Measurements from ENCODE around the gene PKDCC. TPM values are rescaled to one million over a fixed set of nuclear protein-coding genes. Genes with fewer than 3 reads are reported as not detected.
"Not testable (repeated sequence)": the region's sequence is repeated elsewhere in the genome, so short reads cannot be mapped to it uniquely, and the experiment has no call there.

Gene PKDCC
- total RNA-seq, 1 donor from 2014 or later = 959 TPM

DNA sequence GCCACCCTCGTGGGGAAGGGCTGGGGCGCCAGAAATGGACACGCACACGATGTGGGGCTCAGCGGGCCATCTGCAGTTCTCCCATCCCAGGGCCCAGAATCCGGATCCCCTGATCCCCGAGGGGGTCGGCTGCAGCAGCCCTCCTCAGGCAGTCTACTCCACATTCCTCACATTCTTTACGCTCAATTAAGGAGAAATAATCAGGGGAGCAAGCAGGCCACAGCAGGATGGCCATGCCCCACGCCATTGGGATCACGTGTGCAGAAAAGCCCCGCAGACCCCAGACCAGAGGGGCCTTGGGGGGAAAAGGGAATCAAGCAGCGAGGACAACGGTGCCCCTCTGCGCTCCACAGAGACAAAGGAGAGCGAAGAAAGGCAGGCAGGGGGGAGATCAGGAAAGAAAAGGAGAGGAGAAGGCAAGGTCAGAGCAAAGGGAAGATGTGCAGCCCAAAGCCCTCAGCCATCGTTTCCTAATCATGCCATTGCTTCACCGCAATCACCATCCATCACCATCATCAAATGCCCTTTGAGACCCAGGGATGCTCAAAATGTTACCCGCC is 17.5 kb upstream of the PKDCC start:
- TF ChIP-seq, protein P1, sequence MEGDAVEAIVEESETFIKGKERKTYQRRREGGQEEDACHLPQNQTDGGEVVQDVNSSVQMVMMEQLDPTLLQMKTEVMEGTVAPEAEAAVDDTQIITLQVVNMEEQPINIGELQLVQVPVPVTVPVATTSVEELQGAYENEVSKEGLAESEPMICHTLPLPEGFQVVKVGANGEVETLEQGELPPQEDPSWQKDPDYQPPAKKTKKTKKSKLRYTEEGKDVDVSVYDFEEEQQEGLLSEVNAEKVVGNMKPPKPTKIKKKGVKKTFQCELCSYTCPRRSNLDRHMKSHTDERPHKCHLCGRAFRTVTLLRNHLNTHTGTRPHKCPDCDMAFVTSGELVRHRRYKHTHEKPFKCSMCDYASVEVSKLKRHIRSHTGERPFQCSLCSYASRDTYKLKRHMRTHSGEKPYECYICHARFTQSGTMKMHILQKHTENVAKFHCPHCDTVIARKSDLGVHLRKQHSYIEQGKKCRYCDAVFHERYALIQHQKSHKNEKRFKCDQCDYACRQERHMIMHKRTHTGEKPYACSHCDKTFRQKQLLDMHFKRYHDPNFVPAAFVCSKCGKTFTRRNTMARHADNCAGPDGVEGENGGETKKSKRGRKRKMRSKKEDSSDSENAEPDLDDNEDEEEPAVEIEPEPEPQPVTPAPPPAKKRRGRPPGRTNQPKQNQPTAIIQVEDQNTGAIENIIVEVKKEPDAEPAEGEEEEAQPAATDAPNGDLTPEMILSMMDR (IDR thresholded peaks at IDR 0.05; ENCODE audit: partially characterized antibody, unreplicated experiment) = no peak
- H3K4me1 Mint-ChIP-seq (ENCODE audit: low read depth, unreplicated experiment) = peaks cover 39% of the 10 kb centered on the region
- peaks cover 9% of the 10 kb centered on the region for H3K9me3 Mint-ChIP-seq (ENCODE audit: unreplicated experiment)
- H3K4me3 Mint-ChIP-seq (ENCODE audit: unreplicated experiment) = no peak overlapping the region
- H3K36me3 Mint-ChIP-seq (ENCODE audit: unreplicated experiment) = peaks cover 5% of the 10 kb centered on the region
- no peak for DNase-seq
- peaks cover 7% of the 10 kb centered on the region for H3K27me3 Mint-ChIP-seq (ENCODE audit: unreplicated experiment)
- H3K27ac Mint-ChIP-seq (ENCODE audit: unreplicated experiment) = no peak overlapping the region

DNA sequence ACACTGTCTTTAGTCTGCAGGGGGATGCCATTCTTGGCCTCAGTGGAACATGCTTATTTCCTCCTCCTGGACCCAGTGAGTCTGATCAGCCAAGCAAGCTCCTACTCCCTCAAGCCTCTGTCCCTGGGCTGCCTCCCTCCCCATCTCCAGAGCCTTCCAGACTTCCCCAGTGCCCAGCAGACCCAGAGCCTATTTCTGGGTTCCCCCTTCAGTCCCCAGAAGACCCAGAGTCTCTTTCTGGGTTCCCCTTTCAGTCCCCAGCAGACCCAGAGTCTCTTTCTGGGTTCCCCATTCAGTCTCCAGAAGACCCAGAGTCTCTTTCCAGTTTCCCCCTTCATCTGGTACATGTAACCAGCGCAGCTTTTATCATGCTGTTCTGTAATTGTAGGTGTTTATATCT is 17.0 kb upstream of the PKDCC start:
- peaks cover 43% of the 10 kb centered on the region for H3K4me1 Mint-ChIP-seq (ENCODE audit: low read depth, unreplicated experiment)
- no peak overlapping the region for H3K27ac Mint-ChIP-seq (ENCODE audit: unreplicated experiment)
- TF ChIP-seq, protein P1 (IDR thresholded peaks at IDR 0.05; ENCODE audit: partially characterized antibody, unreplicated experiment) = no peak
- no peak overlapping the region for H3K4me3 Mint-ChIP-seq (ENCODE audit: unreplicated experiment)
- H3K36me3 Mint-ChIP-seq (ENCODE audit: unreplicated experiment) = peaks cover 5% of the 10 kb centered on the region
- peaks cover 7% of the 10 kb centered on the region for H3K27me3 Mint-ChIP-seq (ENCODE audit: unreplicated experiment)
- H3K9me3 Mint-ChIP-seq (ENCODE audit: unreplicated experiment) = peaks cover 8% of the 10 kb centered on the region
- no peak for DNase-seq

DNA sequence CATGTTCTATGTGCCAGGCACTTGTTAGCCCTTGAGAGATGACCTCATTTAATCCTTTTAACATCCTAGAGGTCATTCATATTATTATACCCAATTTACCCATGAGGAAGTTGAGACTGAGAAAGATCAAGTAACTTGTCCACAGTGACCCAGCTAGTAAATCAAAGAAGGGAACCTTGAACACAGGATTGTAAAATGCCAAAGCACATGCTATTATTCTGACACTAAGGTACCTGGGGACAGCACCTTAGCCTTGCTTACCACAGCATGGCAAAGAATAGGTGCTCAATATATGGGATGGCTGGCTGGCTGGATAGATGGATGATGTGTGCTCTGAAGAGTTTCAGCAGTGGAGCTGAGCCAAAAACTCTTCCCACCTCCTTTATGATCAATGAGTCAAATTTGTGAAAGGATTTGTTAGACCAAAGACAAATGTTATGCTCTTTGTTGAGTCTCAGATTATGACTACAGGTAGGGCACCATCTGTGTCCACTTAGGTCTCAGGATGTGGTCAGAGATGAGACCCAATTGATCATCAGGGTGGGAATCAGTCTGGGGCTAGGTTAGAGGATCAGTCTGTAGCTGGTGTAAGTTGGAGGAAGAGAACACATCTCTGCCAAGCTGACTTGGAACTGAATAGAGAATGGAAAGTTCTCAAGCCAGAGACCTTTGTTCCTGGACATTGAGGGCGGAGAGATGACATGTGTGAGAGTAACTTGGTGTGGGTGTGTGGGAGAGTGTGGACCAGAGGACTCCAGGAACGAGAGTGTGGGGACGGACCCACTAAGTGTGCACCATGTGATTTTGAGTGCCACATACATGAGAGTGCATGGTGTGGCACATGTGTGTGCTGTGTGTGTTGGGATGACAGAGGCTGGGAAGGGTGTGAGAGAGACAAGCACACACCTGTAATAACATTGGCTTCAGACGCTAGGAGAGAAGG is 16.3 kb upstream of the PKDCC start:
- Mint-ChIP-seq H3K9me3 (ENCODE audit: unreplicated experiment) (peaks cover 8% of the 10 kb centered on the region), H3K4me1 (ENCODE audit: low read depth, unreplicated experiment) (peaks cover 44% of the 10 kb centered on the region), H3K27ac (ENCODE audit: unreplicated experiment) (no peak overlapping the region), H3K4me3 (ENCODE audit: unreplicated experiment) (no peak overlapping the region), H3K27me3 (ENCODE audit: unreplicated experiment) (peaks cover 7% of the 10 kb centered on the region), H3K36me3 (ENCODE audit: unreplicated experiment) (peaks cover 5% of the 10 kb centered on the region)
- TF ChIP-seq, protein P1 (IDR thresholded peaks at IDR 0.05; ENCODE audit: partially characterized antibody, unreplicated experiment) = no peak
- DNase-seq = no peak

DNA sequence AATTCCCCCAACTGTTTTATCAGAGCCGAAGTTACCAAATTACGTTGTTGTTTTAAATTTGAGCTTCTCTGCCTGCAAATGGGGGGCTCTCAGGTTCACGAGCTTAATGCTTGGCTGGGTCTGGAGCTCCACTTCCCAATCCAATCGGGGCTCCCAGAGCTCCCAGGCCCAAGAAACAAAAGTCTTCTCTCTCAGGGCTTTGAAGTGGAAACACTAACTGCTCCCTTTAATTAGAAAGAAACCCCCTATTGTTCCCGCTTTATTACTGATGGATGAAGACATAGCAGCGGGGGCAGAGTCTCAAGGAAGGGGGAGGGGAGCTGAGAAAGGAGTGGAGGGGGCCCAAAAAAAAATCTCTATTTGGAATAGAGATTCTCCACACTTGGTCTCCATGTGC is 15.6 kb upstream of the PKDCC start:
- Mint-ChIP-seq H3K36me3 (ENCODE audit: unreplicated experiment) (peaks cover 5% of the 10 kb centered on the region), H3K4me1 (ENCODE audit: low read depth, unreplicated experiment) (peaks cover 44% of the 10 kb centered on the region), H3K9me3 (ENCODE audit: unreplicated experiment) (peaks cover 8% of the 10 kb centered on the region), H3K4me3 (ENCODE audit: unreplicated experiment) (no peak overlapping the region), H3K27me3 (ENCODE audit: unreplicated experiment) (peaks cover 7% of the 10 kb centered on the region), H3K27ac (ENCODE audit: unreplicated experiment) (no peak overlapping the region)
- TF ChIP-seq, protein P1 (IDR thresholded peaks at IDR 0.05; ENCODE audit: partially characterized antibody, unreplicated experiment) = no peak
- no peak for DNase-seq

DNA sequence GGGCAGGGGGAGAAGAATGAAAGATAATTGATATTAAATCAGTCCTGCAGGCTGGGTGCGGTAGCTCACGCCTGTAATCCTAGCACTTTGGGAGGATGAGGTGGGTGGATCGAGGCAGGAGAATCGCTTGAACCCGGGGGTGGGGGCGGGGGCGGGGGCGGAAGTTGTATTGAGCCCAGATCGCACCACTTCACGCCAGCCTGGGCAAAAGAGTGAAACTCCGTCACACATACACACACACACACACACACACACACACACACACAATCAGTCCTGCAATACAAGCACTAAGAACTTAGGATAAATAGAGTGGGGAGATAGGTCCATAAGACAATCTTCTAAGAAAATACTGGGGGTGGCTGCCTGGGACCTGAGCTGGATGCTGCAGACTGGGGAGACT is 15.1 kb upstream of the PKDCC start:
- Mint-ChIP-seq H3K27me3 (ENCODE audit: unreplicated experiment) (peaks cover 7% of the 10 kb centered on the region), H3K36me3 (ENCODE audit: unreplicated experiment) (peaks cover 5% of the 10 kb centered on the region), H3K4me1 (ENCODE audit: low read depth, unreplicated experiment) (peaks cover 44% of the 10 kb centered on the region), H3K4me3 (ENCODE audit: unreplicated experiment) (no peak overlapping the region), H3K27ac (ENCODE audit: unreplicated experiment) (no peak overlapping the region), H3K9me3 (ENCODE audit: unreplicated experiment) (peaks cover 5% of the 10 kb centered on the region)
- TF ChIP-seq, protein P1 (IDR thresholded peaks at IDR 0.05; ENCODE audit: partially characterized antibody, unreplicated experiment) = no peak
- DNase-seq = no peak

DNA sequence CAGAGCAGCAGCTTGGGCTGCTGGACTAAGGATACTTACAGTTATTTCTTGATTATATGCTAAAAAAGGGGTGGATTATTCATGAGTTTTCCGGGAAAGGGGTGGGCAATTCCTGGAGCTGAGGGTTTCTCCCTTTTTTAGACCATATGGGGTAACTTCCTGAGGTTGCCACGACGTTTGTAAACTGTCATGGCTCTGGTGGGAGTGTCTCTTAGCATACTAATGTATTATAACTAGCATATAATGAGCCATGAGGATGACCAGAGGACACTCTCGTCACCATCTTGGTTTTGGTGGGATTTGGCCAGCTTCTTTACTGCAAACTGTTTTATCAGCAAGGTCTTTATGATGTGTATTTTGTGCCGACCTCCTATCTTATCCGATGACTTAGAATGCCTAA is 13.7 kb upstream of the PKDCC start:
- H3K9me3 Mint-ChIP-seq (ENCODE audit: unreplicated experiment); H3K36me3 Mint-ChIP-seq (ENCODE audit: unreplicated experiment); H3K27ac Mint-ChIP-seq (ENCODE audit: unreplicated experiment); H3K4me3 Mint-ChIP-seq (ENCODE audit: unreplicated experiment); H3K27me3 Mint-ChIP-seq (ENCODE audit: unreplicated experiment); DNase-seq: not testable (repeated sequence)
- peaks cover 35% of the 10 kb centered on the region for H3K4me1 Mint-ChIP-seq (ENCODE audit: low read depth, unreplicated experiment)
